ENCODE data around the gene DIAPH2.

DNA sequence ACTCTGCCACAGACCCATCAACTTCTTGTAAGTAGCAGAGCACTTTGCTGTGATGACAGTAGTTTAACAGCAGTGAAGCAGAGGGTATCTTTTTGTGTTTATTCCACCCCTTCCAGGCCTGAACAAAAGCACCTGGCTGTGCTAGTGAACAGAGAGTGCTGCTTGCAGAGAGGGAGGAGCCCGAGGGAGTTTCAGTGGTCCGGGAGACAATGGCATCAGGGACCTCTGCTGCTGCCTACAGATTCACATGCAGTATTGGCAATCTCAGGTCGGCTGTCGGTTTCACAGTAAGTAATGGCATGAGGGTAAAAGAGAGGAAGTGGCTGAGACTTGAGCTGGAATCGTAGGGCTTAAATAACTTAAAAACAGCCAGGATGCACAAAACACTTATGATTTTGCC, 954.9 kb downstream of the DIAPH2 start:
- TF ChIP-seq PHF8 (IDR thresholded peaks at IDR 0.05; ENCODE audit: borderline replicate concordance, low read length) (no peak), RFX5 (IDR thresholded peaks at IDR 0.05; ENCODE audit: low read depth, low read length) (no peak), E2F3 (CRISPR knock-in tag; IDR thresholded peaks at IDR 0.05) (no peak), ZNF274 (IDR thresholded peaks at IDR 0.05; ENCODE audit: borderline replicate concordance, low read depth, low read length) (no peak), ZNF175 (CRISPR knock-in tag; IDR thresholded peaks at IDR 0.05; ENCODE audit: low read depth) (no peak), JUND (IDR thresholded peaks at IDR 0.05; ENCODE audit: borderline replicate concordance, low read depth, low read length) (no peak), JUND (tag; IDR thresholded peaks at IDR 0.05; ENCODE audit: borderline replicate concordance, low read depth, low read length) (no peak), TOE1 (IDR thresholded peaks at IDR 0.05; ENCODE audit: borderline replicate concordance) (no peak), TOE1 (CRISPR knock-in tag; IDR thresholded peaks at IDR 0.05; ENCODE audit: borderline replicate concordance, low read depth) (no peak), ZBTB1 (CRISPR knock-in tag; IDR thresholded peaks at IDR 0.05; ENCODE audit: borderline replicate concordance, low read depth) (no peak), HCFC1 (IDR thresholded peaks at IDR 0.05; ENCODE audit: low read depth, low read length) (no peak), ZNF174 (CRISPR knock-in tag; IDR thresholded peaks at IDR 0.05) (no peak)
- TF ChIP-seq, protein P1, sequence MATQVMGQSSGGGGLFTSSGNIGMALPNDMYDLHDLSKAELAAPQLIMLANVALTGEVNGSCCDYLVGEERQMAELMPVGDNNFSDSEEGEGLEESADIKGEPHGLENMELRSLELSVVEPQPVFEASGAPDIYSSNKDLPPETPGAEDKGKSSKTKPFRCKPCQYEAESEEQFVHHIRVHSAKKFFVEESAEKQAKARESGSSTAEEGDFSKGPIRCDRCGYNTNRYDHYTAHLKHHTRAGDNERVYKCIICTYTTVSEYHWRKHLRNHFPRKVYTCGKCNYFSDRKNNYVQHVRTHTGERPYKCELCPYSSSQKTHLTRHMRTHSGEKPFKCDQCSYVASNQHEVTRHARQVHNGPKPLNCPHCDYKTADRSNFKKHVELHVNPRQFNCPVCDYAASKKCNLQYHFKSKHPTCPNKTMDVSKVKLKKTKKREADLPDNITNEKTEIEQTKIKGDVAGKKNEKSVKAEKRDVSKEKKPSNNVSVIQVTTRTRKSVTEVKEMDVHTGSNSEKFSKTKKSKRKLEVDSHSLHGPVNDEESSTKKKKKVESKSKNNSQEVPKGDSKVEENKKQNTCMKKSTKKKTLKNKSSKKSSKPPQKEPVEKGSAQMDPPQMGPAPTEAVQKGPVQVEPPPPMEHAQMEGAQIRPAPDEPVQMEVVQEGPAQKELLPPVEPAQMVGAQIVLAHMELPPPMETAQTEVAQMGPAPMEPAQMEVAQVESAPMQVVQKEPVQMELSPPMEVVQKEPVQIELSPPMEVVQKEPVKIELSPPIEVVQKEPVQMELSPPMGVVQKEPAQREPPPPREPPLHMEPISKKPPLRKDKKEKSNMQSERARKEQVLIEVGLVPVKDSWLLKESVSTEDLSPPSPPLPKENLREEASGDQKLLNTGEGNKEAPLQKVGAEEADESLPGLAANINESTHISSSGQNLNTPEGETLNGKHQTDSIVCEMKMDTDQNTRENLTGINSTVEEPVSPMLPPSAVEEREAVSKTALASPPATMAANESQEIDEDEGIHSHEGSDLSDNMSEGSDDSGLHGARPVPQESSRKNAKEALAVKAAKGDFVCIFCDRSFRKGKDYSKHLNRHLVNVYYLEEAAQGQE (IDR thresholded peaks at IDR 0.05; ENCODE audit: borderline replicate concordance): no peak
- TF ChIP-seq, protein P1 (CRISPR knock-in tag; IDR thresholded peaks at IDR 0.05; ENCODE audit: low read depth): no peak
- TF ChIP-seq, protein P2, sequence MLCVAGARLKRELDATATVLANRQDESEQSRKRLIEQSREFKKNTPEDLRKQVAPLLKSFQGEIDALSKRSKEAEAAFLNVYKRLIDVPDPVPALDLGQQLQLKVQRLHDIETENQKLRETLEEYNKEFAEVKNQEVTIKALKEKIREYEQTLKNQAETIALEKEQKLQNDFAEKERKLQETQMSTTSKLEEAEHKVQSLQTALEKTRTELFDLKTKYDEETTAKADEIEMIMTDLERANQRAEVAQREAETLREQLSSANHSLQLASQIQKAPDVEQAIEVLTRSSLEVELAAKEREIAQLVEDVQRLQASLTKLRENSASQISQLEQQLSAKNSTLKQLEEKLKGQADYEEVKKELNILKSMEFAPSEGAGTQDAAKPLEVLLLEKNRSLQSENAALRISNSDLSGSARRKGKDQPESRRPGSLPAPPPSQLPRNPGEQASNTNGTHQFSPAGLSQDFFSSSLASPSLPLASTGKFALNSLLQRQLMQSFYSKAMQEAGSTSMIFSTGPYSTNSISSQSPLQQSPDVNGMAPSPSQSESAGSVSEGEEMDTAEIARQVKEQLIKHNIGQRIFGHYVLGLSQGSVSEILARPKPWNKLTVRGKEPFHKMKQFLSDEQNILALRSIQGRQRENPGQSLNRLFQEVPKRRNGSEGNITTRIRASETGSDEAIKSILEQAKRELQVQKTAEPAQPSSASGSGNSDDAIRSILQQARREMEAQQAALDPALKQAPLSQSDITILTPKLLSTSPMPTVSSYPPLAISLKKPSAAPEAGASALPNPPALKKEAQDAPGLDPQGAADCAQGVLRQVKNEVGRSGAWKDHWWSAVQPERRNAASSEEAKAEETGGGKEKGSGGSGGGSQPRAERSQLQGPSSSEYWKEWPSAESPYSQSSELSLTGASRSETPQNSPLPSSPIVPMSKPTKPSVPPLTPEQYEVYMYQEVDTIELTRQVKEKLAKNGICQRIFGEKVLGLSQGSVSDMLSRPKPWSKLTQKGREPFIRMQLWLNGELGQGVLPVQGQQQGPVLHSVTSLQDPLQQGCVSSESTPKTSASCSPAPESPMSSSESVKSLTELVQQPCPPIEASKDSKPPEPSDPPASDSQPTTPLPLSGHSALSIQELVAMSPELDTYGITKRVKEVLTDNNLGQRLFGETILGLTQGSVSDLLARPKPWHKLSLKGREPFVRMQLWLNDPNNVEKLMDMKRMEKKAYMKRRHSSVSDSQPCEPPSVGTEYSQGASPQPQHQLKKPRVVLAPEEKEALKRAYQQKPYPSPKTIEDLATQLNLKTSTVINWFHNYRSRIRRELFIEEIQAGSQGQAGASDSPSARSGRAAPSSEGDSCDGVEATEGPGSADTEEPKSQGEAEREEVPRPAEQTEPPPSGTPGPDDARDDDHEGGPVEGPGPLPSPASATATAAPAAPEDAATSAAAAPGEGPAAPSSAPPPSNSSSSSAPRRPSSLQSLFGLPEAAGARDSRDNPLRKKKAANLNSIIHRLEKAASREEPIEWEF (CRISPR knock-in tag; IDR thresholded peaks at IDR 0.05): no peak
